Caco-2 (cell line): ENCODE results near the gene LCTL. TPM values are rescaled to one million over a fixed set of nuclear protein-coding genes. Genes with fewer than 3 reads are reported as not detected.

Source experiments
- BruUV-seq: library from RNA; stranded (reverse); fragments of 400-500 nt; replicated peaks from 2 replicates; lab custom pipeline; 2021; lab: Mats Ljungman, UMichigan
- CTCF ChIA-PET: fragments of 300-600 bp; sonication (Branson Sonifier 250); formaldehyde crosslinking; loops from one replicate; lab custom pipeline; 2022; ENCODE audit warnings: antibody characterized with exemption; lab: Charles Lee
- POLR2A ChIA-PET: fragments of 300-600 bp; sonication (Branson Sonifier 250); formaldehyde crosslinking; loops from one replicate; lab custom pipeline; 2022; ENCODE audit warnings: antibody characterized with exemption; lab: Charles Lee
- DNase-seq, 2 experiments: peaks; one replicate each; pipeline versions ENCODE4 v3.0.0 to v3.0.0-alpha.2; 2020 to 2022
- H3K27me3 ChIP-seq: replicated peaks from 2 replicates; pipeline ENCODE4 v1.6.0; 2011; ENCODE audit warnings: low read length; ENCODE audit not compliant: control insufficient read depth, insufficient read depth
- H3K36me3 ChIP-seq: 2 replicates; pipeline ENCODE4 v1.5.1; 2011; ENCODE audit warnings: low read length; ENCODE audit not compliant: control insufficient read depth, insufficient read depth
- H3K4me1 ChIP-seq: fragments of 250-450 bp; sonication (Bioruptor Pico); 2 replicates; pipeline ENCODE4 v1.5.1; 2020; ENCODE audit warnings: mild to moderate bottlenecking
- H3K4me3 ChIP-seq: 2 replicates; pipeline ENCODE4 v1.5.1; 2011; ENCODE audit warnings: low read depth, mild to moderate bottlenecking, control low read depth, low read length
- H3K9me3 ChIP-seq: fragments of 250-450 bp; sonication (Bioruptor Pico); 2 replicates; pipeline ENCODE4 v1.5.1; 2020; ENCODE audit warnings: mild to moderate bottlenecking, moderate library complexity
- H3K27ac Mint-ChIP-seq: one replicate; pipeline ENCODE4 v1.8.0; 2022; ENCODE audit warnings: mixed read lengths; ENCODE audit not compliant: unreplicated experiment
- H3K27me3 Mint-ChIP-seq: one replicate; pipeline ENCODE4 v1.8.0; 2022; ENCODE audit warnings: mixed read lengths; ENCODE audit not compliant: insufficient read depth, unreplicated experiment
- H3K36me3 Mint-ChIP-seq: one replicate; pipeline ENCODE4 v1.8.0; 2022; ENCODE audit warnings: mild to moderate bottlenecking, mixed read lengths; ENCODE audit not compliant: insufficient read depth, unreplicated experiment
- H3K4me1 Mint-ChIP-seq: one replicate; pipeline ENCODE4 v1.8.0; 2022; ENCODE audit warnings: low read depth, mixed read lengths; ENCODE audit not compliant: unreplicated experiment
- H3K4me3 Mint-ChIP-seq: one replicate; pipeline ENCODE4 v1.8.0; 2022; ENCODE audit warnings: mild to moderate bottlenecking, moderate library complexity, mixed read lengths; ENCODE audit not compliant: unreplicated experiment
- H3K9me3 Mint-ChIP-seq: one replicate; pipeline ENCODE4 v1.8.0; 2022; ENCODE audit warnings: mixed read lengths; ENCODE audit not compliant: unreplicated experiment
- intact Hi-C: fragments of 100-400 bp; cut with micrococcal nuclease; formaldehyde crosslinking; loops from one replicate; pipeline ENCODE4 v1.10.0; 2022; ENCODE audit not compliant: unreplicated experiment
- total RNA-seq: library from RNA; stranded (reverse); gene quantifications from 2 replicates; pipeline ENCODE4 v1.2.3, GENCODE V29; 2022
- TF ChIP-seq, protein P1 (sequence below), 2 experiments: fragments of 200-600 bp in 1 of 2; IDR thresholded peaks; 1 replicate in 1 of 2; 2 replicates in 1 of 2; pipeline versions ENCODE4 v1.5.1 to v1.8.0; 2011 to 2022; ENCODE audit warnings: antibody characterized with exemption in 1 of 2, control low read depth in 1 of 2, inconsistent platforms in 1 of 2, low read depth in 1 of 2, low read length in 1 of 2, mild to moderate bottlenecking in 1 of 2, moderate library complexity in 1 of 2; ENCODE audit not compliant: insufficient read depth in 1 of 2, severe bottlenecking in 1 of 2, unreplicated experiment in 1 of 2

Gene LCTL
- total RNA-seq, 1 experiment from 2014 or later, result not detected

DNA sequence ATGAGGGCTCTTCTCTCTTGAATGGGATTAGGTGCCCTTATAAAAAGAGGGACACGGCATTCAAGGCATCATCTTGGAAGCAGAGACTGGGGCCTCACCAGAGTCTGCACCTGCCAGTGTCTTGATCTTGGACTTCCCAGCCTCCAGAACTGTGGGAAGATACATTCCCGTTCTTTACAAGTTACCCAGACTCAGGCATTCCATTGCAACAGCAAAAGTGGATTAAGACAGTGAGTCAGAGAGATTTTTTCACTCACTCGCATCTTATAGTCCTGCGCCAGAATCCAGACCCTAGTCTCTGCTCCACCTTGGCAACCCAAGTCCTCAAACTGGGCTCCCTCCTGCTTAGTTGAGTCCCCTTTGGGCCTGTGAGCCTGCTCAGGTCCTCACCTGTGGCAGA, 2.7 kb downstream of the LCTL start:
- ChIA-PET CTCF (no interaction called here), POLR2A (no interaction called here)
- no peak for DNase-seq
- no peaks in the 10 kb centered on the region for H3K9me3 Mint-ChIP-seq
- no peak overlapping the region for H3K27ac Mint-ChIP-seq
- H3K36me3 ChIP-seq, result no peaks in the 10 kb centered on the region
- H3K4me1 ChIP-seq, result no peaks in the 10 kb centered on the region
- intact Hi-C loops, result no loop called here
- no TSS peak for BruUV-seq
- no peaks in the 10 kb centered on the region for H3K4me1 Mint-ChIP-seq
- H3K27me3 ChIP-seq, result no peaks in the 10 kb centered on the region
- no peak overlapping the region for H3K4me3 ChIP-seq
- no peaks in the 10 kb centered on the region for H3K9me3 ChIP-seq
- no peaks in the 10 kb centered on the region for H3K36me3 Mint-ChIP-seq
- H3K4me3 Mint-ChIP-seq, result no peak overlapping the region
- TF ChIP-seq, protein P1, sequence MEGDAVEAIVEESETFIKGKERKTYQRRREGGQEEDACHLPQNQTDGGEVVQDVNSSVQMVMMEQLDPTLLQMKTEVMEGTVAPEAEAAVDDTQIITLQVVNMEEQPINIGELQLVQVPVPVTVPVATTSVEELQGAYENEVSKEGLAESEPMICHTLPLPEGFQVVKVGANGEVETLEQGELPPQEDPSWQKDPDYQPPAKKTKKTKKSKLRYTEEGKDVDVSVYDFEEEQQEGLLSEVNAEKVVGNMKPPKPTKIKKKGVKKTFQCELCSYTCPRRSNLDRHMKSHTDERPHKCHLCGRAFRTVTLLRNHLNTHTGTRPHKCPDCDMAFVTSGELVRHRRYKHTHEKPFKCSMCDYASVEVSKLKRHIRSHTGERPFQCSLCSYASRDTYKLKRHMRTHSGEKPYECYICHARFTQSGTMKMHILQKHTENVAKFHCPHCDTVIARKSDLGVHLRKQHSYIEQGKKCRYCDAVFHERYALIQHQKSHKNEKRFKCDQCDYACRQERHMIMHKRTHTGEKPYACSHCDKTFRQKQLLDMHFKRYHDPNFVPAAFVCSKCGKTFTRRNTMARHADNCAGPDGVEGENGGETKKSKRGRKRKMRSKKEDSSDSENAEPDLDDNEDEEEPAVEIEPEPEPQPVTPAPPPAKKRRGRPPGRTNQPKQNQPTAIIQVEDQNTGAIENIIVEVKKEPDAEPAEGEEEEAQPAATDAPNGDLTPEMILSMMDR (IDR thresholded peaks at IDR 0.05; ENCODE audit: insufficient read depth in 1 of 2, low read depth in 1 of 2, low read length in 1 of 2, severe bottlenecking in 1 of 2, unreplicated experiment in 1 of 2), result no peak
- no peaks in the 10 kb centered on the region for H3K27me3 Mint-ChIP-seq

DNA sequence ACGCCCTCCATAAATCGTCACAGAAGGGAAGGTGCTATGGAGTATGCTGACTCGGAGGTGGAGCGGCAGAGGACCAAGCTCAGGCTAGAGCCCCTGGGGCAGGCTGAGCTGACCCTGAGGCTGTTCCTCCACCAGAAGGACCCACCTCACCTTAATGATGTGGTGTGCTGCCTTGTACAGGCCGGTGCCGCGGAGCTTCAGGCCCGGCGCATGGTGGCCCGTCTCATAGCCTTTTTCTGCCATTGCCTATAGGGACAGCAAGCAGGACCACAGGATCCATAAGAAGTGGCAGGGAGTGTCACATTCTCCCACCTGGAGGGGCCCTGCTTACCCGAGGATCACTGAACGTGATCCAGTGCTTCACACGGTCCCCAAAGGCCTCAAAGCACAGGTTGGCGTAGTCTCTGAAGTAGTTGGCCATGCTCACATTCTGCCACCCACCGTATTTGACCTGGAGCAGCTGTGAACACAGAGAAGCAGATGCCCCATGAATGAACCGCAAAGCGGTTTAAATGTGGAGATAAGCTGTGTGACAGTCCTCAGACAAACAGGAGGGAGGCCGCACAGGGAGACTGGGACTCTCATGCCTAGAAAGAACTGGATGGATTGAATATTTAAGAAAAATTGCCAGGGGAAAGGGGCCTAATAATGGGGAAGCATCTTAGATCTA, 4.8 kb downstream of the LCTL start:
- ChIA-PET CTCF (no interaction called here), POLR2A (no interaction called here)
- Histone ChIP-seq H3K36me3 (no peaks in the 10 kb centered on the region), H3K27me3 (no peaks in the 10 kb centered on the region), H3K4me3 (no peak overlapping the region), H3K9me3 (no peaks in the 10 kb centered on the region), H3K4me1 (no peaks in the 10 kb centered on the region)
- intact Hi-C loops, result no loop called here
- Mint-ChIP-seq H3K27ac (no peak overlapping the region), H3K4me1 (no peaks in the 10 kb centered on the region), H3K4me3 (no peak overlapping the region), H3K27me3 (no peaks in the 10 kb centered on the region), H3K9me3 (no peaks in the 10 kb centered on the region), H3K36me3 (no peaks in the 10 kb centered on the region)
- DNase-seq, result no peak
- TF ChIP-seq, protein P1 (IDR thresholded peaks at IDR 0.05; ENCODE audit: insufficient read depth in 1 of 2, low read depth in 1 of 2, low read length in 1 of 2, severe bottlenecking in 1 of 2, unreplicated experiment in 1 of 2), result no peak
- BruUV-seq, result no TSS peak

DNA sequence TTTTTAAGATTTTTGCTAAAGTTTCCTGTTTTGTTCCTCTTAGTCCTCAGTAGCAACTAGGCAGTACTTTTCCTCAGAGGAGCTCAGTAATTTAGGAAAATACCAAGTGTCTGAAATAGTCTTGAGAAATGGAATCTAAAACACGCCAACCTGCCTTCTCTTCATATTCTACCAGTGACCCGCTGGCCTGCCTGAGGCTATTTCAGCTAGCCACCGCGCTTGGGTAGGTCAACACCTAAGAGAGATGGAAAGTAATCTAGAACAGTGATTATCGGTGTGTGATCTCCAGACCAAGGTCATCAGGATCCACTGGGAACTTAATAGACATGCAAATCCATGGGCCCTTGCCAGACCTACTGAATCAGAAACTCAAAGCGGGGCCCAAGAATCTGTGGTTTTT, 7.5 kb downstream of the LCTL start:
- Mint-ChIP-seq H3K9me3 (no peaks in the 10 kb centered on the region), H3K27ac (no peak overlapping the region), H3K27me3 (no peaks in the 10 kb centered on the region), H3K36me3 (no peaks in the 10 kb centered on the region), H3K4me1 (no peaks in the 10 kb centered on the region), H3K4me3 (no peak overlapping the region)
- CTCF ChIA-PET, result interaction anchor here (1.1 kb wide), 1 partner anchor 60 kb away, joined by 4 read pairs; no protein-coding TSS in a partner anchor
- Histone ChIP-seq H3K4me1 (no peaks in the 10 kb centered on the region), H3K27me3 (no peaks in the 10 kb centered on the region), H3K9me3 (no peaks in the 10 kb centered on the region), H3K36me3 (no peaks in the 10 kb centered on the region), H3K4me3 (no peak overlapping the region)
- no TSS peak for BruUV-seq
- TF ChIP-seq, protein P1 (IDR thresholded peaks at IDR 0.05; ENCODE audit: insufficient read depth in 1 of 2, low read depth in 1 of 2, low read length in 1 of 2, severe bottlenecking in 1 of 2, unreplicated experiment in 1 of 2), result no peak
- DNase-seq, result no peak
- POLR2A ChIA-PET, result no interaction called here
- intact Hi-C loops, result no loop called here
